ENCODE data around the gene MYL3.

DNA sequence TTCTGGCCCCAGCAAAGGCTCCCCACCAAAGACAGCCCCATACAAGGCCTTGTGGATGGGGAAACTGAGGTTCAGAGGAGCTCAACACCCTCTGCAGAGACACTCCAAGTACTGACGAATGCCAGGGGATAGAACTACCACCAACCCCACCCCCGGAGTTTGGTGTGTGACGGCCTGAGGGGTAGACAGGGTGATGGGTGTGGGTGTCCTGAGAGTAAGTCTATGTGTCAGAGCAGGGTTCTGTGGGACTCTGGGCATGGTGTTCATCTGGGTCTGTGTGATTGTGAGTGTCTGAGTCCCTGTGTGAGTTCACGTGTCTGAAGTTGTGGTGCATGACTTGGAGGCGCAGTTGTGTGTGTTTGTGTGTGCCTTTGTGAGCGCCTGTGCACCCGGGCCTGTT is 21.7 kb upstream of the MYL3 start:
- no peak for TF ChIP-seq CTCF (IDR thresholded peaks at IDR 0.05)
- no peak for TF ChIP-seq POLR2A (IDR thresholded peaks at IDR 0.05)
